ENCODE results near the gene RLBP1. TPM values are rescaled to one million over a fixed set of nuclear protein-coding genes. Genes with fewer than 3 reads are reported as not detected.

The RLBP1 gene
- total RNA-seq, 2 donors from 2014 or later, result not detected

DNA sequence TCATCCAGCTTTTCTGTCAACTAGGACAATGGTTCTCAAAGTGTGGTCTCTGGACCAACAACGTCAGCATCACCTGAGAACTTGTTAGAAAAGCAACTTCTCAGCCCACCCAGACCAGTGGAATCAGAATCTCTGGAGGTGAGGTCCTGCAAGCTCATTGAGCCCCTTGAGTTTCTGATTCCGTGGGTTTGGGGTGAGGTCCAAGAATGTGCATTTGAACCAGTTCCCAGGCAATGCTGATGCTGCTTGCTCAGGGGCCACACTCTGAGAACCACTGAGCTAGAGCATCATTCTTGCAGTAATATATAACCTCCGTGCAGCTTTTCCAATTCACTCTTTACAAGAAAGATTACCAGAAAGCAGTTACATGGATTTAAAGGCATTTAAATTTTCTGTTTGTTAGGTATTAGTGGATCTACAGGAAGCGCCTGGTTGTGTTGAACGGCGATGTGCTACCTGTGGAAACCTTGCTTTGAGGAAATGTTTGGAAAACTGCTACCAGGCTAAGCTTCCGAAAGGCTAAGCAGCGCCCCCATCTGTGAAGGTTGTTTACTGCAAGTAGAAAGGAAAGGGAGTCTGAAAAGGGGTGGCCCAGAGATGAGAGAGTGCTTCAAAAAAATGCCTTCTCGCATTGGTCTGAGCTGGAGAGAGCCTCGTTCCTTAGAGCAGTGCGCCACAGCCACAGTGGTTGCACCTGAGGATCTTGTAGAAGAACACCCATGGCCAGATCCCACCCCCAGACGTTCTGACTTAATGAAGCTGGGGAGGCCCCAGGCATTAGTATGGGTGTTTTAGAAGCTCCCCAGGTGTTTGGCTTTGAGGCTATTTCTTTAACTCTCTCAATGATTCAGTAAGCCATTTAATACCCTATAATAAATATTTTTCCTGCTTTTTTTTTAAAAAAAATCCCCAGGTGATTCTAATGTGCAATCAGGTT, 50.0 kb downstream of the RLBP1 start:
- no peak overlapping the region for H3K27ac Mint-ChIP-seq
- ATAC-seq (no peak), DNase-seq (ENCODE audit: low spot score in 2 of 2) (peak in 1 of 2 donors; percentile 52)
- no peaks in the 10 kb centered on the region for H3K9me3 Mint-ChIP-seq
- H3K36me3 Mint-ChIP-seq, result peaks cover 0 to 20% of the 10 kb centered on the region in 2 donors

DNA sequence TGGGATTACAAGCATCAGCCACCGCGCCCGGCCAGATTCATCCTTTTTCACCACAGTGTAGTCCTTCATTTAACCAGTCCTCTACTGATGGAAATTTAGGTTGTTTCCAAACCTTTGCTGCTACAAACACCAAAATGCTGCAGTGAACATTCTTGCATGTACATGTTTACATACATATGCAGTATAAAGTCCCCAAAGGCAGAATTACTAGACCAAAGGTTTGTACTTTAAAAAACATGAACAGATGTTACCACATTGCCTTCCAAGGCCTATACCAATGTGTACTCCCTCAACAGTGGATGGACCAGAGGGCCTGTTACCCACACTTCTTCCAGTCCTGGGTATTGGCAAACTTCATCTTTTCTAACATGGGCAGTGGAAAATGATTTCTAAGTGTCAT, 51.0 kb downstream of the RLBP1 start:
- ATAC-seq (no peak), DNase-seq (ENCODE audit: low spot score in 2 of 2) (no peak)
- H3K36me3 Mint-ChIP-seq, result peaks cover 0 to 20% of the 10 kb centered on the region in 2 donors
- no peak overlapping the region for H3K27ac Mint-ChIP-seq
- H3K9me3 Mint-ChIP-seq, result no peaks in the 10 kb centered on the region

DNA sequence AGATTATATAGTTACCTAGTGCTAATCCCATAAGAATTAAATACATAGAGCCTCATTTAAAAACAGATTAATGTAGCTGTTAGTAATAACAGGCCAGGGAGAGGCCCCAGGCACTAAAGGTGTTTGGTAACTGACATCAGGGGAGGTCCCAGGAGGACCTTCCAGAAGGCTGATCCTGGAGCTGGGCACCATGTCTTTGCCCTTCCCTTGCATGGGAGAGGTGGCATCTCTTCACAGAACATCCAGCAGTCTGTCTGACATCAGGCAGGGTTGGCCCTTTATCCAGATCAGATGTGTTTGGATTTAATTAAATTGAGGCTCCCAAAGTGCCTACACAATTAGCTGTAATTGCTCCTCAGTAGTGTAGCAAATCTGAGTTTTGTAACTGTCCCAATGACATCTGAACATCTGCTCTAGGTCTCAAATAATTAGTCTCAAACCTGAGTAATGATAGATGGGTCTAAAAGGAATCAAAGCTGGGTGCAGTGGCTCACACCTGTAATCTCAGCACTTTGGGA, 53.0 kb downstream of the RLBP1 start:
- ATAC-seq (no peak), DNase-seq (ENCODE audit: low spot score in 2 of 2) (no peak)
- H3K27ac Mint-ChIP-seq, result peak overlapping the region; percentile 87 to 95

DNA sequence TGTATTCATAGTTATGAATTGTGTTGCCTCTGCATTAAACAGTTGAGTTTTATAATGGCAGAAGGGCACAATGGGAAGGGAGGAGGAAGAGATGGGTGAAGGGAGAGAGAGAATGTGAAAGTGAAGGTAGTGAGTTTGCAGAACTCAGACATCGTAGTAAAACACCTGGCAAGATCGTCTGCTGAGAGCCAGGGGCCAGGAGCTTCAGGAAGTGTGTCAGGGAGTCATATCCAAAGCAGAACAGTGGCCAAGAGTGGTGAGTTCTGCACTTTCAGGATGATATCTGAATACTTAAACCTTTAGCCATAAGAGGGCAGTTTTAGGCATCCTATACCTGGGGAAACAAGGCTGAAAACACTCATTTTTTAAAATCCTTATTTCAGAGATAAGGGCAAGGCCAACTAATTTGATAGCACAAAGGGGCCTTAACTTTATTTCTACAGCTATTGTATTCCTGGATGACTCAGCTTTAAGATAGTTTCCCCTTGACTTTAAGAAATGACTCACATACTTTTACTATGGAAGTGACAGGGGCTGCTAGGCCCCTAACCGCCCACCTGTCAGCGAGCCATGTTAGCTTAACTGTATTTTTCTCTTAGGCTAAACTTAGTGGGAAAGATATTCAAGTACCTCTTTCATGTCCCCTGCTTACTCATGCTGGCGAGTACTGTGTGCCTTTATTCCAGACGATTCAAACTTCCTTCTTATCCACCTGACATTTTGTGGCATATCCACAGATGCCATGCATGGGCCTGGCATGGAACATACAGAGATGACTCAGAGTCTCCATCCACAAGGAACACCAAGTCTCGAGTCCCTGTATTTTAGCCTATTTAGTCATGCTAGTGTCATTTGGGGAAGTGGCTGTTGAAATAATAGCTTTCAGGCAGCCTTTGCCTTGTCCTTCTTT, 53.9 kb downstream of the RLBP1 start:
- DNase-seq (ENCODE audit: low spot score in 2 of 2), result peak; percentile 52 to 63
- Mint-ChIP-seq H3K36me3 (peaks cover 0 to 20% of the 10 kb centered on the region in 2 donors), H3K27ac (peak overlapping the region; percentile 87 to 95), H3K9me3 (no peaks in the 10 kb centered on the region)
- ATAC-seq, result peak; percentile 89 to 92

More for the DNA sequence above, 53.0 kb downstream of the RLBP1 start:
- H3K9me3 Mint-ChIP-seq, result no peaks in the 10 kb centered on the region
- peaks cover 0 to 20% of the 10 kb centered on the region in 2 donors for H3K36me3 Mint-ChIP-seq

DNA sequence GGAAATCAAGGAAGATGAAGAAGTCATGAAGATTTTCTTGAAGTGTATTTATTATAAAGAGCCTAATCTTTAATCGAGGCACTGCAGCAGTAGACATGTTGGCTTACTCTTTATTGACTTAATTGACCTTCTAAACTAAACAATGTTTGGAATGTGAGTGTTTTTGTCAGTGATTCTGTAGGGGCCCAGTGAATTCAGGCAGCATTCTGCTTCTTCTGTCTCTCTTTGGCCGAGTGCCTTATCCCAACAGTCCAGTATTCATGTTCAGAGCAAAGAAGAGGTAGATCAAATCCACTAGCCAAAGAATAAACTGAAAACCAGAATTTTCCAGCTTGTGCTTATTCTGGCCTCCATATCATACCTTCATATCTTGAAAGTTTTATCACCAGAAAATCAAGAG, 55.7 kb downstream of the RLBP1 start:
- Mint-ChIP-seq H3K27ac (no peak overlapping the region), H3K9me3 (no peaks in the 10 kb centered on the region), H3K36me3 (peaks cover 0 to 20% of the 10 kb centered on the region in 2 donors)
- ATAC-seq, result no peak
- DNase-seq (ENCODE audit: low spot score in 2 of 2), result no peak

DNA sequence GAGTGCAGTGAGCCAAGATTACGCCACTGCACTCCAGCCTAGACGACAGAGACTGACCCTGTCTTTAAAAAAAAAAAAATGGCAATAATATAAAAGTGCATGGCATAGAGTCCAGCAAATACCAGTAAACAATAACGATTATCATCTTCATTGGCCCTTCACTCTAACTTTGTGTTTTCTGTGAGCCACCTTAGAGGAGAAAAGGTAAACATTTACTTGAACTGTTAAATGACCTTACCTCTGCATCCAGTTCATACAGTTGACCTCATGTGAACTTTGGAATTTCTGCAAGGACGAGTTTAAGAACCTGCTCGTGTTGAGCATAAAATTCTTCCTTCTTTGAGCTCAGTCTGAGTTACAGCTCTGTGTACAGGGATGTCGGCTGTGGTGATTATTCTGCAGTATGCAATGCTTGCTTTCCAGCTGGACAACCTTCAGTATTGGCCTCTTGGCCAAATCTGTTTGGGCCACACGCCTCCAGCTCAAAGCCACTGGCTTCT, 56.6 kb downstream of the RLBP1 start:
- H3K27ac Mint-ChIP-seq, result no peak overlapping the region
- ATAC-seq (no peak), DNase-seq (ENCODE audit: low spot score in 2 of 2) (no peak)
- H3K36me3 Mint-ChIP-seq, result peaks cover 0 to 12% of the 10 kb centered on the region in 2 donors
- no peaks in the 10 kb centered on the region for H3K9me3 Mint-ChIP-seq

DNA sequence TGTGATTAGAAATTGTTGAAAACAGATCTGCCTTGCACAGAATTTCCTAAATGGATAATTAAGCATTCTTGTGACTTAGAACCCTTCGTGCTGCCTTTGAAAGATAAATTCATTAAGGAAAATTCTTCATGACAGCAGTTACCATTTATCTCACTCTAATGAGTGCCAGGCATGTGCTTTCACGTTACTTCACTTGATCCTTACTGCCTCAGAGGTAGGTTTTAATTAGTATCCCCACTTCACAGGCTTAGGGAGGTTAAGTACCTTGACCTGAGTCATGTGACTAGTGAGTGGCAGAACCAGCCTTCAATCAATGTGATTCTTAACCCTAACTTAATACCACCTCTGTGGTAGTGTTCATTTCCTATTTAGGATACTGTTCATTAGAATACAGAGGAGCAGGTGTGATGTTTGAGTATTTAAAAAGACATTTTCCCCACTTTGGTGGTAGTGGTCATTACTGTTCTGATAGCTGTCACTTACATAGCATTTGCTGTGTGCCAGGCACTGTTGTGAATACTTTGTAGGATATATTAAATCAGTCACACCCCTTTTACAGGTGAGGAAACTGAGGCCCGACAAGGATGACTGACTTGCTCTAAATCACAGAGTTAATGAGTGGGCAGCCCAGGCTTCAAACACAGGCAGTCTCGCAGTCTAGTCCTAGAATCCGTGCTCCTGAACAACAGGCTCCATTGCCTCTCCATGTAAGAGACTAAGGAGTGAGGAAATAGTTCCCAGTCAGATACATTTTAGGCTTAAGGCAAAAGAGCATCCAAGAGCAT, 57.9 kb downstream of the RLBP1 start:
- H3K36me3 Mint-ChIP-seq, result no peaks in the 10 kb centered on the region
- peak overlapping the region in 1 of 2 donors; percentile 16 for H3K27ac Mint-ChIP-seq
- no peak for ATAC-seq
- no peaks in the 10 kb centered on the region for H3K9me3 Mint-ChIP-seq
- DNase-seq (ENCODE audit: low spot score in 2 of 2), result no peak

DNA sequence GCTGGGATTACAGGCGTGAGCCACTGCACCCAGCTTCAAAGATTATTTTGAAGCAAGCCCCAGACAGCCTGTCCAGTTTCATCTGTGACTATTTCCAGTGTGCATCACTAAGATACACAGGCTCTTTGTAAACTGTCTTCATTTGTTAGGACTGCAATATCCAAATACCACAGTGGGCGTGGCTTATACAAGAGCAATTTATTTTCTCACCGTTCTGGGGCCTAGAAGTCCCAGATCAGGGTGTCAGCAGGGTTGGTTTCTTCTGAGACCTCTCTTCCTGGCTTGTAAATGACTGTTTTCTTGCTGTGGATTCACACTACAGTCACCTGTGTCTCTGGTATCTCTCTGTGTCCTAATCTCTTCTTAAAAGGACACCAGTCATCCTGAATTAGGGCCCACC, 59.7 kb downstream of the RLBP1 start:
- H3K9me3 Mint-ChIP-seq, result no peaks in the 10 kb centered on the region
- no peak overlapping the region for H3K27ac Mint-ChIP-seq
- H3K36me3 Mint-ChIP-seq, result peaks cover 0 to 5% of the 10 kb centered on the region in 2 donors
- ATAC-seq (no peak), DNase-seq (ENCODE audit: low spot score in 2 of 2) (no peak)

Other genes with a start within 250 kb of the RLBP1 start
- gene ABHD2, start 133.1 kb downstream of the RLBP1 start, total RNA-seq, result 10 to 100 TPM; 44.9 to 52.3 TPM
- 100 to 1,000 TPM; 255 to 290 TPM for gene FANCI, start 22.4 kb upstream of the RLBP1 start, total RNA-seq
- 10 to 100 TPM; 76.1 to 83.7 TPM for gene POLG, start 113.2 kb upstream of the RLBP1 start, total RNA-seq

Data from activated naive CD4-positive, alpha-beta T cell treated with anti-CD3 and anti-CD28 coated beads, Interleukin-2, amount 50 U/mL, for 72 hours (primary cell).